ENCODE results near the gene IL1R1.

The IL1R1 gene

DNA sequence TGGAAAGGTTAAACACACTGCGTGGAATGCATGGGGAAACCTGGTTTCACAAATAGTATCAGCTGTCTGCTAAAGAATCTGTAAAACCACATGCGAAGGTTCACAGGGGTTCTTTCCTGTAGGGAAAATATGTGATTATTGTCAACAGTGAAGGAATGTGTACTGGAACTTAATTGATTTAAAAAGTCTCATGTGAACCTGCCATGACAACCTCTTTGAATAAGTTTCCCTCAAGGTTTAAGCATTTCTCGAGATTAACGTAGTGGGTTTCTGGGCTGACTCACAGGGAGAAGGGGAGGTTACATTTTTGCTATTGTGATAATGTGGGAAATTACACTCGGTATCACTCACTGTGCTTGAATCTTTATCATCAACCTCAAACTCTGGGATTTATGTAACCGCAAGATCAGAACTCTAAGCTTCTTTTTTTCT is 28.2 kb upstream of the IL1R1 start:
- TF ChIP-seq, protein P1, sequence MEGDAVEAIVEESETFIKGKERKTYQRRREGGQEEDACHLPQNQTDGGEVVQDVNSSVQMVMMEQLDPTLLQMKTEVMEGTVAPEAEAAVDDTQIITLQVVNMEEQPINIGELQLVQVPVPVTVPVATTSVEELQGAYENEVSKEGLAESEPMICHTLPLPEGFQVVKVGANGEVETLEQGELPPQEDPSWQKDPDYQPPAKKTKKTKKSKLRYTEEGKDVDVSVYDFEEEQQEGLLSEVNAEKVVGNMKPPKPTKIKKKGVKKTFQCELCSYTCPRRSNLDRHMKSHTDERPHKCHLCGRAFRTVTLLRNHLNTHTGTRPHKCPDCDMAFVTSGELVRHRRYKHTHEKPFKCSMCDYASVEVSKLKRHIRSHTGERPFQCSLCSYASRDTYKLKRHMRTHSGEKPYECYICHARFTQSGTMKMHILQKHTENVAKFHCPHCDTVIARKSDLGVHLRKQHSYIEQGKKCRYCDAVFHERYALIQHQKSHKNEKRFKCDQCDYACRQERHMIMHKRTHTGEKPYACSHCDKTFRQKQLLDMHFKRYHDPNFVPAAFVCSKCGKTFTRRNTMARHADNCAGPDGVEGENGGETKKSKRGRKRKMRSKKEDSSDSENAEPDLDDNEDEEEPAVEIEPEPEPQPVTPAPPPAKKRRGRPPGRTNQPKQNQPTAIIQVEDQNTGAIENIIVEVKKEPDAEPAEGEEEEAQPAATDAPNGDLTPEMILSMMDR (IDR thresholded peaks at IDR 0.05) = no peak
- Histone ChIP-seq H3K36me3 (no peaks in the 10 kb centered on the region), H3K27ac (no peak overlapping the region), H3K9me3 (no peaks in the 10 kb centered on the region), H3K4me1 (peaks cover 0 to 17% (median 0%) of the 10 kb centered on the region in 4 donors), H3K27me3 (no peaks in the 10 kb centered on the region), H3K4me3 (no peak overlapping the region)
- DNase-seq = no peak
- intact Hi-C loops (cut with DNase I; ENCODE audit: low total_unique reads) = no loop called here

DNA sequence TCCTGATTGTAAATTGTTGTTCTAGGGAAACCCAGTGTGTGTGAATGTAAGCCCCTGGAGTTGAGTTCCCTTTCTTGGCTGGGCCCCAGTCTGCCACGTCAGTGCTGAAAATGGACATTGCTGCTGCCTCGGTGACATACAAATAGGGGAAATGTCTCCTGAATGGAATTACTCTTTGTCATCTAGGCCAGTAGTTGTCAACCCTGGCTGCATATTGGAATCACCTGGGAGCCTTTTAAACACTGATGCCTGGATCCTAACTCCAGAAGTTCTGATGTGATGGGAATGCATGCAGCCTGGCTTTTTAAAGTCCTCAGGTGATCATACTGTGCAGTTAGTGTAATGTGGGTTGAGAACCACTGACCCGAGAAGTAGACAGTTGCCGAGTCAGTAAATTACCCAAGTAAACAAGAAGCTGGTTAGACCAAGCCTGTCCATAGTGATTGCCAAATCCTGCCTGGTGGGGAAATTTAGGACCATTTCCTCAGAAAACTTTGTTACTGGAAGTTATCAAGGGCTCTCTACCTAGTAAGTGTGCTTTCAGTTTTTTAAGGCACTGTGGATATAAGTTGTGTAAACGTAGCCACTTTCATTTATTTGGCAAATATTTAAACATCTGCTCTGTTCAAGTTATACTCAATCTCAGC is 27.6 kb upstream of the IL1R1 start:
- intact Hi-C loops (cut with DNase I; ENCODE audit: low total_unique reads) = no loop called here
- TF ChIP-seq, protein P1 (IDR thresholded peaks at IDR 0.05) = no peak
- Histone ChIP-seq H3K4me3 (no peak overlapping the region), H3K27ac (no peak overlapping the region), H3K27me3 (no peaks in the 10 kb centered on the region), H3K36me3 (no peaks in the 10 kb centered on the region), H3K4me1 (peaks cover 0 to 16% (median 0%) of the 10 kb centered on the region in 4 donors), H3K9me3 (no peaks in the 10 kb centered on the region)
- DNase-seq = no peak

GRCh38 chr2:102116630-102117471 is 25.7 kb upstream of the IL1R1 start:
- Histone ChIP-seq H3K4me1 (peaks cover 0 to 8% (median 4%) of the 10 kb centered on the region in 4 donors), H3K4me3 (no peak overlapping the region), H3K36me3 (no peaks in the 10 kb centered on the region), H3K27me3 (no peaks in the 10 kb centered on the region), H3K9me3 (no peaks in the 10 kb centered on the region), H3K27ac (no peak overlapping the region)
- DNase-seq = no peak
- TF ChIP-seq, protein P1 (IDR thresholded peaks at IDR 0.05) = no peak
- intact Hi-C loops (cut with DNase I; ENCODE audit: low total_unique reads) = no loop called here

DNA sequence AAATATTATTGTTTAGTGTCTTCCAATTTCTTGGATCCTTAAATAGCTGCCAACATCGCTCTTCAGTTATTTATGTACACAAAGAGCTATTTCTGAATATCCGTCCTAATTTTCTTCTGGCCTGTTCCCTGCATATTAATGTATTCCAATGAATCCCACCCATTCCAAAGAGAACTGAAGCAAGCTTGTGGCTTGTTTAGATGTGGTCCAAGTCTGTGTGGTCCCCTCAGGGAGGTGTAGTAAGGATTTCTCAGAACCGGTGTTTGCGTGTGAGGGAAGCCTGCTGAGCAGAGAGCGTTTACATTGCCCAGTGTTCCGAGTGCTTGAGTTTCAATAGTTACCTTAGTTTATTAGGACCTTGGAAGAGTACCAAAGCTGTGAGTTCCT is 25.1 kb upstream of the IL1R1 start:
- no peak for DNase-seq
- H3K27ac ChIP-seq = no peak overlapping the region
- intact Hi-C loops (cut with DNase I; ENCODE audit: low total_unique reads) = no loop called here
- H3K4me1 ChIP-seq = peaks cover 0 to 15% (median 7%) of the 10 kb centered on the region in 4 donors
- TF ChIP-seq, protein P1 (IDR thresholded peaks at IDR 0.05) = no peak
- no peaks in the 10 kb centered on the region for H3K27me3 ChIP-seq
- no peaks in the 10 kb centered on the region for H3K36me3 ChIP-seq
- H3K9me3 ChIP-seq = no peaks in the 10 kb centered on the region
- no peak overlapping the region for H3K4me3 ChIP-seq

- Histone ChIP-seq H3K4me3 (no peak overlapping the region), H3K9me3 (no peaks in the 10 kb centered on the region), H3K27ac (no peak overlapping the region), H3K36me3 (no peaks in the 10 kb centered on the region), H3K4me1 (peaks cover 0 to 20% (median 12%) of the 10 kb centered on the region in 4 donors), H3K27me3 (no peaks in the 10 kb centered on the region)
- intact Hi-C loops (cut with DNase I; ENCODE audit: low total_unique reads) = no loop called here
- no peak for DNase-seq
- TF ChIP-seq, protein P1 (IDR thresholded peaks at IDR 0.05) = no peak
Observed at GRCh38 chr2:102119255-102119654, 23.3 kb upstream of the IL1R1 start.
